SIG-M5 treated with dmso at 0.1 percent for 504 hours (cell line): ENCODE data around the gene PRRT1B.
"Not testable (repeated sequence)": the region's sequence is repeated elsewhere in the genome, so short reads cannot be mapped to it uniquely, and the experiment has no call there.

ENCODE experiments used
- DNase-seq: peaks from one replicate; lab custom pipeline; 2025; ENCODE audit not compliant: unreplicated experiment; lab: John Stamatoyannopoulos, UW

The PRRT1B gene

GRCh38 chr9:131549186-131549585 lies 3.9 kb downstream of the PRRT1B start:
- not testable (repeated sequence) for DNase-seq

GRCh38 chr9:131550465-131550864 lies 5.1 kb downstream of the PRRT1B start:
- not testable (repeated sequence) for DNase-seq

- no peak for DNase-seq
Measured at GRCh38 chr9:131552030-131552429, 6.7 kb downstream of the PRRT1B start.

GRCh38 chr9:131554087-131554842 lies 8.9 kb downstream of the PRRT1B start:
- no peak for DNase-seq

GRCh38 chr9:131554843-131555351 lies 9.6 kb downstream of the PRRT1B start:
- DNase-seq: no peak

GRCh38 chr9:131555841-131556673 lies 10.7 kb downstream of the PRRT1B start:
- no peak for DNase-seq

- no peak for DNase-seq
Measured at GRCh38 chr9:131557855-131558548, 12.7 kb downstream of the PRRT1B start.

- peak; percentile 12 for DNase-seq
Measured at GRCh38 chr9:131559421-131560000, 14.2 kb downstream of the PRRT1B start.

- no peak for DNase-seq
Measured at GRCh38 chr9:131562032-131562959, 17.0 kb downstream of the PRRT1B start.

- no peak for DNase-seq
Measured at GRCh38 chr9:131565369-131565768, 20.0 kb downstream of the PRRT1B start.

GRCh38 chr9:131566158-131566557 lies 20.8 kb downstream of the PRRT1B start:
- DNase-seq: no peak

GRCh38 chr9:131567910-131568309 lies 22.6 kb downstream of the PRRT1B start:
- DNase-seq: no peak

- DNase-seq: no peak
Measured at GRCh38 chr9:131574730-131575640, 29.7 kb downstream of the PRRT1B start.

- DNase-seq: no peak
Measured at GRCh38 chr9:131575946-131576853, 30.9 kb downstream of the PRRT1B start.

GRCh38 chr9:131577005-131578000 lies 32.0 kb downstream of the PRRT1B start:
- DNase-seq: no peak

GRCh38 chr9:131578021-131578420 lies 32.7 kb downstream of the PRRT1B start:
- no peak for DNase-seq
